Stimulated activated naive CD4-positive, alpha-beta T cell treated with Interleukin-2 at 50 U/mL for 16 hours (primary cell): ENCODE results near the gene OCLN.
"Not testable (repeated sequence)": the region's sequence is repeated elsewhere in the genome, so short reads cannot be mapped to it uniquely, and the experiment has no call there.

ENCODE experiments used
- DNase-seq: peaks from one replicate; lab custom pipeline; 2025; lab: John Stamatoyannopoulos, UW

The OCLN gene

DNA sequence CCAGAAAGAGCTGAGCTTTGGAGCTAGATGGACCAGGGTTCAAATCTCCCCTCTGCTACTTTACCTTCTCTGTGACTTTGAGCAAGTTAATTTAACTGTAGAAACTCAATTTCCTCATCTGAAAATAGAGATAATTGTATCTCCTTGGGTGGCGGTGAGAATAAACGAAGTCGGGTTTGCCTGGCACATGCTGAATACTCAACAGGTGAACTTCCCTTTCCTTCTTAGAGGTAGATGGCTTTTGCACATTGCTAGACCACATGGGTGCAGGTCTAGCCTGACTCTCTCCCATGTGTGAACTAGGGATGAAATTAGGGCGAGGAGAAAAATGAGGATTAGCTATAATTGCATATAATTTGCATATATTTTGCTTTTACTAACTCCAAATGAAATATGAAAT, 36.0 kb downstream of the OCLN start:
- no peak for DNase-seq

DNA sequence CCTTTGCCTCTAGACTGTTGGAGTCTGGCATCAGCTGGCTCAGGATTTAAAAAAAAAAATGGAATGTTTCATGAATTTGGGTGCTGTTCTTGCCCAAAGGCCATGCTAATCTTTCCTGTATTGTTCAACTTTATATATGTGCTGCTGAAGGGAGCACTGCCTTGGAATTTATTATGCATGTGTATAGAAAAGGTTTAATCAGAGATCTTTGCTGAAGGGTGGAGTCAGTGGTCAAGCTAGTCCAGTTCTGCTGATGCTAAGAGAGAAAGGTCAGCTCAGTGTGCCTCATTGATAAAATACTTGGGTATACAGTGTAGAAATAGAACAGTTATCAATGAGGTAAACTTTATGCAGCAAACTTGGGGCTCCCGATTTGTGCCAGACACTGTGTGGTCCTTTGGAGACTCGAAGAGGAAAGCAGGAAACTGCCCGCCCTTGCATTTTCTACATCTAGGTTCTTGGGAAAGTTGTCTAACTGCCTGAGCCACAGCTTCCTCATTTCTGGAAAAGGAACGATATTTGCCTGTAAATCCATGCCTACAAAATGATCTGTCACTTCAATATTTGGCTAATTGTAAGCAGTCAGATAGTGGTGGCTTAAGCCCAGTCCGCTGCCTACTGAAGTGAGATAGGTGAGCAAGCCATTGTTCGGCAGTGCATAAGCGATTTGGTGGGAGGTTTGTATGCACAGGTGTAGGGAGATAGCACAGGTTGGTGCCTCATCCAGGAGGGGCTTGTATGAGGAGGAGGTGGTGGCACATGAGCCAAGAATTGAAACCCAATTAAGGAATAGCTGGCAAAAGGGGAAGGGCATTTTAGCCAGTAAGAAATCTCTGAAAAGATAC, 38.2 kb downstream of the OCLN start:
- DNase-seq = no peak

DNA sequence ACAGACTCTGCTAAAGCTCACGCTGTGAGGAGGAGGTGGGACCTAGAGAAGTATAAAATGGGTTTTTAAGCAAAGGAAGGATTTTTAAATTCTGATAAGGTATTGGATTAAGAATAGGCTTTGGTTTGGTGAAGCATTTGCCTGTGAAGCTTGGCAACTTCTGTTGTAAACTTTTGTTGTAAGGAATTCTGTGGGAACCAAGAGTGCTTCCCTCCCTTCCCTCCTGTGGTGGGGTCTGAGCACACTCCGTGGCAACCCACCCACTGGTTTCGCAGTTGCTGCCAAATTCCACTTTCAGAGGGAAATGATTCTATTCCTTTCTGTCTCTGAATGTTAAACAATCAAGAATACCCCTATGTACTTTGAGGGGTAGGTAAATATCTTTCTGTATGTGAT, 38.8 kb downstream of the OCLN start:
- DNase-seq = no peak

DNA sequence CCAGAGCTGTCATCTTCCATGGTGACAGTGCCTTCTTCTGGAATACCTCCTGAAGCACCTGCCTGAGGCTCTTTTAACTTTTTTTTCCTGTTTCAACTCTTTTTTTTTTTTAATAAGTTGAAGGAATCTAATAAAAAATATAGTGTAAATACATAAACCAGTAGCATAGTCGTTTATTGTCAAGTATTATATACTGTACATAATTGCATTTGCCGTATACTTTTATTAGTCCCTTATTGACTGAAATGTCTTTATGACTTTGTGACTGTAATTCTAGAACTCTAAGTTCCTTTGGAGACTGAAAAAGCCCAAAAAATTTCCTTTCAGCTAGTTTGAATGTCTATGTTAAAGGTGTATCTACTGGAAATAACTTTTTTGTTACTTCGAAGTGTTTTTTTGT, 45.3 kb downstream of the OCLN start:
- not testable (repeated sequence) for DNase-seq

DNA sequence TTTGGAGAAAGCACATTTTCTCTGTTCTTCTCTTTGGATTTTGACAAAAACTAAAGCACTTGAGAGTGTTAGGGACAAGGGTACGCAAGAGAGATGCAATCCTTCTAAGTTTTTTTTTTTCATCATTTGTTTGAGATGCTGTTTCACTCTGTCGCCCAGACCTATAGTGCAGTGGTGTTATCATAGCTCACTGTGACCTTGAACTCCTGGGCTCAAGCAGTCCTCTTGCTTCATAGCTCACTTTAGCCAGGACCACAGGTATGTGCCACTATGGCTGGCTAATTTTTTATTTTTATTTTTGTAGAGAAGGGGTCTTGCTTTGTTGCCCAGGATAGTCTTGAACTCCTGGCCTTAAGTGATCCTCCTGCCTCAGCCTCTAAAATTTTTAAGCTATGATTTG, 46.1 kb downstream of the OCLN start:
- DNase-seq = not testable (repeated sequence)

DNA sequence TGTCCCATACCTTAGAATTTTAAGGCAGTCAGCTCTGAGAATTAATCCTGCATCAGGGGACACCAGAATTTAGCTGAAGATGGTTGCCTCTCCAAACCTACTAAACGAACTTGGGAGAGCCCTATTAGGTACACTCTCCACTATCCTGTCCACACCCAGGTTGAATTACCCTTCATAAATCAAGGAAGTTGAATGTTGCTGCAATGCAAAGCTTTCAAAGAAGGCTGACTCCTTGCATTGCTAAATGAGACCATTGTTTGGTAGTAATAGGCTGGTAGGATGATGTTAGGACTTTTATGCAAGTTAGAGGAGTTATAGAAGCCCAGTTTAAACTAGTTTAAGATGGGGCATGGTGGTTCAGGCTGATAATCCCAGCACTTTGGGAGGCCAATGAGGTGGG, 48.8 kb downstream of the OCLN start:
- not testable (repeated sequence) for DNase-seq

DNA sequence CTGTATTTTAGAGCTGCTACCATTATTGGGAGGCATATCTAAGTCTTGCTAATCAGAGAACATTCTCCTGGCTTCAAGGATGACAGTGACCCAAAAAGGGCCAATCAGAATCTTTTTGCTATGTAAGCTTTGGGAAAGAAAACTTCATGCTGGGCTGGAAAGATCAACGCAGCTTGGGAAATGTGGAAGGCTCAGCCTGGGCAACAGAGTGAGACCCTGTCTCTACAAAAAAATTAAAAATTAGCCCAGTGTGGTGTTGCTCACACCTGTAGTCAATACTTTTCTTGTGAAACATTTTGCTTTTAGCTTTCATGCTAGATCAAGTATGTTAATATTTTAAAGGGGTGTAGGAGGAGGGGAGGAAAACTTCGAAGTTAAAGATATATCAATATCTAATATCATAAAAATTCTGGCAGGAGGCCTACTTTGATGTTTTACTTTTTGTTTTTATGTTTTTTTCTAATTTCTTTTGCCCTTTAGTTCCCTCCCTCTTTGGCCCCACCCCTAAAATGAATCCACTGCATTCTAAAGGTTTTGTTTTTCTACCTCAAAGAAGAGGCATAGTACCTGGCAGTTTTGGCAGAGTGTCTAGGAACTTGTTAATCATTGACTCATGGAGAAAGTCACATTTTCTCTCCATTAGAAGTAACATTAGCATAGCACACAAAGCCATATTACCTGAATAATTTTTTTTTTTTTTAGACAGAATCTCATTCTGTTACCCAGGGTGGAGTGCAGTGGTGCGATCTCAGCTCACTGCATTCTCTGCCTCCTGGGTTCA, 50.4 kb downstream of the OCLN start:
- not testable (repeated sequence) for DNase-seq

DNA sequence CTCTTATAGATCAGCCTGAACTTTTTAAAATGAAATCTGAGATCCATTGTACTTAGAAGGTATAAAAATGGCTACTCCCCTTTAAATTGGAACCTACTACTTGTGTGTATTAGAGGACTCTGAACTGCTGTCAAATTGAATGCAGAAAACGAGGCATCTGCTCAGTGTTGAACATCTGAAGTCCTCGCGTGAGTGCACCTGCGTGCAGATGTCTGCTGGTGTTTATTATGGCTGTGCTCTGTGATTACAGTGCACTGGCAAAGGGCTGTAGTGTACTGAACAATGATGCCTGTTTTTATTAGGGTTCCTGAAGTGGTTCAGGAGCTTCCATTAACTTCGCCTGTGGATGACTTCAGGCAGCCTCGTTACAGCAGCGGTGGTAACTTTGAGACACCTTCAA, 52.0 kb downstream of the OCLN start:
- DNase-seq = not testable (repeated sequence)

DNA sequence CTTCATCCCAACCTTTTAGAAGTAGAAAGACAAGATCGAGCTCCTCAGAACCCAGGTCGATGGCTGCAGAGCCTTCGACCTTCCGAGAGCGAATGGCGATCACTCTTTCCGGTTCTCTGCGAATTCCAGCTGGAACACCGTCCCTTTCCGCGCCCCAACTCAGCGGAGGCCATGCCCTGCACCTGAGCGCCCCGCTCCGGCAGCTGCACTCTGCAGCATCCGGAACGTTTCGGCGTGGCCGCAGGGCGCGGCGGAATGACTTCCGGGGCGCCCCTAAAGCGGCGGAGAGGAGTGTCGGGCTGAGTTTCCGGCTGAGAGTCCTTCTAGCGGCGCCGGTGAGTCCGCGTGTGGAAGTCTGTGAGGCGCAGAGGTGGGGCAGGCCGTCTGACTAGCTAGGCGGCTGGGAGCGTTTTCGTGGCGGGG, 67.3 kb downstream of the OCLN start, which contains the start of gene GTF2H2C:
Gene GTF2H2C, plus strand, starts transcription at position 284 of the 423 bp plus-strand sequence. CDS start 4,942 bp downstream, outside the sequence.
- DNase-seq = not testable (repeated sequence)

DNA sequence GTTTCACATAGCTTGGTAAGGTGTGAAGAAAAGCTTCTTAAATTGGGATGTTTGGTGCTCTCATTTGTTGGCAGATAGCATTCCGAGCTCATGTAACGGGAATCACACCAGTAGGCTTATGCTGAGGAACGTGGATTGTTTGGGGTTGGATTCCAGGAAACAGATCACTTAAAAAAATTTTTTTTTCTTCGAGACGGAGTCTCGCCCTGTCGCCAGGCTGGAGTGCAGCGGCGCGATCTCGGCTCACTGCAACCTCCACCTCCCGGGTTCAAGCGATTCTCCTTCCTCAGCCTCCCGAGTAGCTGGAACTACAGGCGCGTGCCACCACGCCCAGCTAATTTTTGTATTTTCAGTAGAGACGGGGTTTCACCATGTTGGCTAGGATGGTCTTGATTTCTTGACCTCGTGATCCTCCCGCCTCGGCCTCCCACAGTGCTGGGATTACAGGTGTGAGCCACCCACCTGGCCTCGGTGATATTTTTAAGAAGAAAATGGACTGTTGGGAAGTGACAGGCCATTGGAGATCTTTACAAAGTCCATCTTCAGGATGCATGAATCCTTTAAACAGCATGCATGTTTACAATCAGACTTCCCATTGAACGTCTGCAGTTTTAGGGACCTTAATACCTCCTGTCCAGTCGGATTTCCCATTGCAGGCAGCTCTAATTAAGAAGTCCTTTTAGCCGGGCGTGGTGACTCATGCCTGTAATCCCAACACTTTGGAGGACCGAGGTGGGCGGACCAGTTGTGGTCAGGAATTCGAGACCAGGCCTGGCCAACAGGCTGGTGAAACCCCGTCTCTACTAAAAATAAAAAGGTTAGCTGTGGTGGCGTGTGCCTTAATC, 68.2 kb downstream of the OCLN start:
- not testable (repeated sequence) for DNase-seq

DNA sequence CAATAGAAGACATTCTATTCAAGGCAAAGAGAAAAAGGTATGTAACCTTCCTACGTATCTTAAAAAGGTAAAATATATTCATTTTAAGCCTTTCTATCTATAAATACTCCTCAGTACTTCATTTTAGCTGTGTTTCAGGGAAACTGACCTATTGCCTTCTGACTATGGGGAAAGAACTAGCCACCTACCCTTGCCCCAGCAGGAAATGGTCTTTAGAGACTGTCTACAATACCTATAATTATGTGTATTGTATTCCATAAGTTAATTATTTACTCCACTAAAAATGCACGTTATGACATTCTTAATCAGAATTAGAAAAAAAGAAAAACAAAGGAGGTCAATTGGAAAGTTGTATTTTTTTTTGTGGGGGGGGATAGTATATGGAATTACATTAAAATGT, 73.6 kb downstream of the OCLN start:
- DNase-seq = not testable (repeated sequence)

DNA sequence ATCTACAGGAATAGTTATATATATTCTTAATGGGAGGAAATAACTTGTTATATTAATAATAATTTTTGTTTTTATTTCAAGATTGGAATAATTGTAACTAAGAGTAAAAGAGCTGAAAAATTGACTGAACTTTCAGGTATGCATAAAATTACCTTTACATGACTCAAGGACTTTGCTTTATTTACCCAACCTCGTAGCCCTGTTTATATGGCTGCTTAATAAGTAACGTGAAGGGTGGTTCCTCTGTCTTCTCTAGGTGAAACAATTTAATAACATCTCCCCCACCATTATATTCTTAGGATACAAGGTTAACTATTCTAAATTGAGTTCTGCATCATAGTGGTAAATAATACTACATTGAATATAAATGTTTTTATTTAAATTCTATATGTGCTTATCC, 75.5 kb downstream of the OCLN start:
- not testable (repeated sequence) for DNase-seq

DNA sequence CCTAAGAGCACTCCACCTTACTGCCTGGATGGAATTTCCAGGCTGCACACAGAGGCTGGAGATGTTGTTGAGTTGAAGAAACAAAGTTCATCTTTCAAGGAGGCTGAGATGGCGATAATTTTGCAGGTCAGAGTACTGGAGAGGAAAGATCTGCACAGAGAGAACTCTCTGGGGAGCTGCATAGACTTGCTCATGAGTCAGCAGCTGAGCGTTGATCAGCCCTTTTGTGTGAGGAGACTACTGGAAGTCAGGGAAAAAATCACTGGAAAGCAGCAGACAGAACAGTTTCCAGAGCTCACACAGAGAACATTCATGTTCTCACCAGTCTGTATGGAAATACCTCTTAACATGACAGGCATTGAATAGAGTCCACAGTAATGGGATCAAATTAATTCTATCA, 90.8 kb downstream of the OCLN start:
- not testable (repeated sequence) for DNase-seq

DNA sequence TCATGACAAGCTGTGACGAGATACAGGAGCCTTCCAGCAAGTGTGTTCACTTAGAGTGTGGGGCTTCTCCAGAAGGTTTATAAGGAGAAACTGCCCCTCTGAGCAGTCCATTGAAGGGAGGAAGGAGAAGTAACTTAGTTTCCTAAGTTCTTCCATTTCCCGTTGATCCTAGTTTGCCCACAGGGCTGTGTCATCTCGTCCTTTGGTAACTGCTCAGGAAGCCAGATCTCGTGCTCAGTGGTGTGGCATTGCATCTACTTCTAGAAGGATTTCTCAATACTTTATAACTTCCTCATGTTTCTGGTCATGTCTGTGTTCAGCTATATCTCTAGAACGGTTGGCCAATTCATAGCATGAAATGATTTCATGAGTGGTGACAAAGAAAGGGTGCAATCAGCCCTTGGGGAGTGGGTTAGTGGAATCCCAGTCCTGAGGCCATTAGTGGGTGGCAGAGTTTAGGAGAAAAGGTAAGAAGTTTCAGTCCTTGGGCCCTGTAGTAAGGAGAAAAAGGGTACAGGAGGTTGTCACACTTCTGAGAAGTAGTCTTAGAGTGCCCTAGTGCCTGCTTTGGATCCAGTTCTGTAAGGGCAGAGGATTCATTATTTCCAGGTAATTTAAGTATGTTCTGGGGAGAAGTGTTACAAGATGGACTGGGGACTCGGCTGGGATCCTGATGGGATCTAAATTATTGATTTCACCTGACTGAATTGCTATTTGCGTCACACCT, 103.7 kb downstream of the OCLN start:
- not testable (repeated sequence) for DNase-seq

DNA sequence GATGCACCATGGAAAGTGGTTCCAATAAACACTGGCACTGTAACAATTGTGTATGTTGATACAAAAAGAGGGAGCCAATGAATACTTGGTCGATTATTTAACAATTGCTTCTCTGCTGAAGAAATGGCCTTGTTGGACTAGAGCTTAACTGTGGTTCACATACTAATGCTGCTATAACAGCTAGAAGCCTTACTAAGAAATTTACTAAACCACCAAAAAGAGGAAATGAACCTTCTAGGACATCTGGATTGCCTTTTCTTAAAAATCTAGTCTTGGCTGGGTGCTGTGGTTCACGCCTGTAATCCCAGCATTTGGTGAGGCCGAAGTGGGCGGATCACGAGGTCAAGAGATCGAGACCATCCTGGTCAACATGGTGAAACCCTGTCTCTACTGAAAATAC, 109.4 kb downstream of the OCLN start:
- DNase-seq = not testable (repeated sequence)

DNA sequence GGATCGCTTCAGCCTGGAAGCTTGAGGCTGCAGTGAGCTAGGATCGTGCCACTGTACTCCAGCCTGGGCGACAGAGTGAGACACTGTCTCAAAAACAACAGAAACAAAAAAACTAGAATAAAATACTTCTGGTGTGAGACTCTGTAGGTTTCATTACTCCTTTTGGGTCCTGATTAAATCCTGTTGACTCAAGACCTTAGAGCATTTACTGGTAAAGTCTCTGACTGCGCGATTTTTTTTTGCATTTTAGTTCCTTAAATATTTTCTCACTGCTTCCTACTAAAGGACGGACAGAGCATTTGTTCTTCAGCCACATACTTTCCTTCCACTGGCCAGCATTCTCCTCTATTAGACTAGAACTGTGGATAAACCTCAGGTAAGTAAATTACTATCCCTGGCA, 114.2 kb downstream of the OCLN start:
- DNase-seq = not testable (repeated sequence)
